ENCODE measurements around the gene RBMXL3. TPM values are rescaled to one million over a fixed set of nuclear protein-coding genes. Genes with fewer than 3 reads are reported as not detected.

Gene RBMXL3
- not detected in 5 replicates for total RNA-seq (2022; extraction: Qiagen RNA extraction; ENCODE audit: low read depth)

GRCh38 chrX:115189110-115189509, at the start of gene RBMXL3:
Gene RBMXL3 (plus strand): TSS chrX:115189410. CDS start chrX:115189442, 32 bp downstream.

GRCh38 chrX:115233497-115234455, 44.6 kb downstream of the RBMXL3 start, which contains the start of gene LRCH2:
Gene LRCH2 (minus strand): TSS chrX:115234096. CDS start chrX:115234041, 55 bp downstream.

Other genes starting within 250 kb of the RBMXL3 start
- 0.09 TPM in 1 of 5 replicates, not detected in the others for gene IL13RA2, start 171.8 kb upstream of the RBMXL3 start, total RNA-seq (2022; extraction: Qiagen RNA extraction; ENCODE audit: low read depth)
- gene LRCH2, start 44.7 kb downstream of the RBMXL3 start, total RNA-seq (2022; extraction: Qiagen RNA extraction; ENCODE audit: low read depth), result 0.02 TPM in 1 of 5 replicates, not detected in the others
- gene LUZP4, start 100.3 kb downstream of the RBMXL3 start, total RNA-seq (2022; extraction: Qiagen RNA extraction; ENCODE audit: low read depth), result 0.08 TPM in 1 of 5 replicates, not detected in the others